ENCODE data around the gene RTP2.
A peak's percentile ranks its signal among the peaks of the same experiment; 100 is the strongest.
"Not testable (repeated sequence)": the region's sequence is repeated elsewhere in the genome, so short reads cannot be mapped to it uniquely, and the experiment has no call there.

RTP2 gene

GRCh38 chr3:187713504-187713903 lies 11.1 kb upstream of the RTP2 start:
- no peak for DNase-seq (ENCODE audit: low spot score)

- DNase-seq (ENCODE audit: low spot score): no peak
Observed at GRCh38 chr3:187709155-187709554, 6.8 kb upstream of the RTP2 start.

- DNase-seq (ENCODE audit: low spot score): no peak
Observed at GRCh38 chr3:187708696-187709095, 6.3 kb upstream of the RTP2 start.

- DNase-seq (ENCODE audit: low spot score): no peak
Observed at GRCh38 chr3:187706971-187707370, 4.6 kb upstream of the RTP2 start.

GRCh38 chr3:187705164-187705563 lies 2.8 kb upstream of the RTP2 start:
- no peak for DNase-seq (ENCODE audit: low spot score)

- DNase-seq (ENCODE audit: low spot score): no peak
Observed at GRCh38 chr3:187700249-187700648, 2.1 kb downstream of the RTP2 start.

GRCh38 chr3:187698499-187699399 lies 3.6 kb downstream of the RTP2 start:
- DNase-seq (ENCODE audit: low spot score): no peak

GRCh38 chr3:187696021-187696420 lies 6.3 kb downstream of the RTP2 start:
- no peak for DNase-seq (ENCODE audit: low spot score)

GRCh38 chr3:187695449-187695848 lies 6.9 kb downstream of the RTP2 start:
- DNase-seq (ENCODE audit: low spot score): no peak

- DNase-seq (ENCODE audit: low spot score): no peak
Observed at GRCh38 chr3:187694801-187695200, 7.6 kb downstream of the RTP2 start.

GRCh38 chr3:187693431-187693830 lies 8.9 kb downstream of the RTP2 start:
- DNase-seq (ENCODE audit: low spot score): no peak

GRCh38 chr3:187689984-187690383 lies 12.4 kb downstream of the RTP2 start:
- no peak for DNase-seq (ENCODE audit: low spot score)

- DNase-seq (ENCODE audit: low spot score): no peak
Observed at GRCh38 chr3:187686621-187687273, 15.6 kb downstream of the RTP2 start.

GRCh38 chr3:187685948-187686347 lies 16.4 kb downstream of the RTP2 start:
- DNase-seq (ENCODE audit: low spot score): no peak

GRCh38 chr3:187684880-187685279 lies 17.5 kb downstream of the RTP2 start:
- no peak for DNase-seq (ENCODE audit: low spot score)

GRCh38 chr3:187684444-187684843 lies 17.9 kb downstream of the RTP2 start:
- no peak for DNase-seq (ENCODE audit: low spot score)

- not testable (repeated sequence) for DNase-seq (ENCODE audit: low spot score)
Observed at GRCh38 chr3:187681756-187682155, 20.6 kb downstream of the RTP2 start.

- peak; percentile 88 for DNase-seq (ENCODE audit: low spot score)
Observed at GRCh38 chr3:187679638-187680396, 22.5 kb downstream of the RTP2 start.

- peak; percentile 67 for DNase-seq (ENCODE audit: low spot score)
Observed at GRCh38 chr3:187678726-187679268, 23.6 kb downstream of the RTP2 start.

- no peak for DNase-seq (ENCODE audit: low spot score)
Observed at GRCh38 chr3:187677604-187678003, 24.8 kb downstream of the RTP2 start.

GRCh38 chr3:187673012-187673411 lies 29.3 kb downstream of the RTP2 start:
- no peak for DNase-seq (ENCODE audit: low spot score)
